DMS53 treated with DMSO at 0.1 percent for 48 hours (cell line): ENCODE results near the gene HILPDA.
"Not testable (repeated sequence)": the region's sequence is repeated elsewhere in the genome, so short reads cannot be mapped to it uniquely, and the experiment has no call there.

ENCODE experiments used
- DNase-seq: peaks from one replicate; lab custom pipeline; 2025; ENCODE audit not compliant: unreplicated experiment; lab: John Stamatoyannopoulos, UW

Gene HILPDA

DNA sequence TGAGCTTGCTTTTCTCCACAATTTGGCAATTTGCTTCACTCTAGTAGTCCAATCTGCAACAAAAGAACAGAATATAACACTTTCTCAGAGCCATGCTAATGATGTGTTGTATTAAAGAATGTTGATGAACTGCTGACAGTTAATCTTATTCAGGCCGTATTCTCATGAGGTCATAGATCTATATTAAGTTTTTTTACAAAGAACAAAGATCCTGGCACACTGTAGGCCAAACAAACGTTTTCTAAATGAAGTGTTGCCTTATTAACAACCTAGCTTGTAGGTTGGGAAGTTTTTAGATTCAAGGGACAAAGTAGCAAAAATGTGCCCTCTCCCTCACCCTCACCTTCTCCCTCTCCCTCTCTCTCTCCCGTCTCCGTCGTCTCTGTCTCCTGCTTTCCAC, 6.8 kb downstream of the HILPDA start:
- no peak for DNase-seq

DNA sequence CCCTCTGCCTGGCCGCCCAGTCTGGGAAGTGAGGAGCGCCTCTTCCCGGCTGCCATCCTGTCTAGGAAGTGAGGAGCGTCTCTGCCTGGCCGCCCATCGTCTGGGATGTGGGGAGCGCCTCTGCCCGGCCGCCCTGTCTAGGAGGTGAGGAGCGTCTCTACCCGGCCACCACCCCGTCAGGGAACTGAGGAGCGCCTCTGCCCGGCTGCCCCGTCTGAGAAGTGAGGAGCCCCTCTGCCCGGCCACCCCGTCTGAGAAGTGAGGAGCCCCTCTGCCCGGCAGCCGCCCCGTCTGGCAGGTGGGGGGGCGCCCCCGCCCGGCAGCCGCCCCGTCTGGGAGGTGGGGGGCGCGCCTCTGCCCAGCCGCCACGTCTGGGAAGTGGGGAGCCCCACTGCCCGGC, 7.7 kb downstream of the HILPDA start:
- not testable (repeated sequence) for DNase-seq

DNA sequence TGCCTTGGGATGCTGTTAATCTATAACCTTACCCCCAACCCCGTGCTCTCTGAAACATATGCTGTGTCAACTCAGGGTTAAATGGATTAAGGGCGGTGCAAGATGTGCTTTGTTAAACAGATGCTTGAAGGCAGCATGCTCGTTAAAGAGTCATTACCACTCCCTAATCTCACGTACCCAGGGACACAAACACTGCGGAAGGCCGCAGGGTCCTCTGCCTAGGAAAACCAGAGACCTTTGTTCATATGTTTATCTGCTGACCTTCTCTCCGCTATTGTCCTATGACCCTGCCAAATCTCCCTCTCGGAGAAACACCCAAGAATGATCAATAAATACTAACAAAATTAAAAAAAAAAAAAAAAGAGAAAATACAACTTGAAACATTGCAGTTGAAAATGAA, 8.3 kb downstream of the HILPDA start:
- DNase-seq: not testable (repeated sequence)

DNA sequence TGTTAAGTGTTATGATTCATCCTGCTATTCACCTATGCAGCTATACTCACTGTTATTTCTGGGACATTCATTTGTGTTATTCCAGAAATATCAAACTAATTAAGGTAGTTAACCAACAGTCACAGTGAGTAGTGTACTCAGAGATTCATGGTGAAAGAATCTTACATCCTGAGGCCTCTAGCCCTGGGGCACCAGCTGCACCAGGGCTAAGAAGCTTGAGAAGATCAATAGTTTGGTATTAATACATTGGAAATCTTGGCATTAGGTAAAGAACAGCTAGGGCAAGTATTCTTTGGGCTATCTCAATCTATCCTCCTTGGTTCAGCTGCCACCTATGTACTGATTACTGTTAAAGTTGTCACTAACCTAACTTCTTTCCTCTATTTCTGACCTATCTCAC, 11.2 kb downstream of the HILPDA start:
- not testable (repeated sequence) for DNase-seq

DNA sequence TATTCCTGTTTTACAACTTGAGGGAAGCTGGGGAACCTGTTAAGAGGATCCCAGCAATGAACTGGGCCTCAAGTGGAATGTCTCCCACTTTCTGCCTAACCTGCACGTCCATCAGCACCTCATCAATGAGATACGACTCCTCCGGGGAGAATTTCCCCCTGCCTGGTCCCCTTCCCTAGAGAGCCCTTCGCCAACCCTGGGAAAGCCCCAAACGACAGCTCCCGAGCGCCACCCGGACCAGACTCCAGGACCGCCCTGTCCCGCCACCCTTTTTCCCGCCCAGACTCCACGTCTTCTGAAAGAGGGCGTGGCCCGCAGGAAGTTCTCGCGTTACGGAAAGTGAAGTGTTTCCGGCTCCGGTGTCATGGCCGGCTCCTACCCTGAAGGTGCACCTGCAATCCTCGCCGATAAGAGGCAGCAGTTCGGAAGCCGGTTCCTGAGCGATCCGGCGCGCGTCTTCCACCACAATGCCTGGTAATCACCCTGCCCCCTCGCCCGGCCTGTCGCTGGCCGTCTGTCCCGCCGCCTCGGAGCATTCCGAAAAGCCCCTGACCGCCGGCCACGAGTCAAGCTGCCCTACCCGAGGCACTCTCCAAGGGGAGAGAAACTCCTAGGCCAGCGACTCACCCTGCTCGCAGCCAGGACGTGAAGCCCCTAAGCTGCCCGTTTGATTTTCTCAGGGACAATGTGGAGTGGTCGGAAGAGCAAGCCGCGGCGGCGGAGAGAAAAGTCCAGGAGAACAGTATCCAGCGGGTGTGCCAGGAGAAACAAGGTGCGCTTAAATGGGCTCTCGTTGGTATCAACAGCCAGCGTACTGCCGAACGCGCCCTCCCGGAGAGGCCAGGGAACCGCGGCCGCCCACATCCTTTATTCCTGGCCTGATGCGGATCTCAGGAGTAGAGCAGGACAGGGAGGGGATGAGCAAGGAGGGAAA, 21.0 kb downstream of the HILPDA start, which contains the start of gene METTL2B:
TSS of gene METTL2B (plus strand) at position 347 of the 934 bp plus-strand sequence. CDS start at position 365, 18 bp downstream.
- peak; percentile 96 for DNase-seq

DNA sequence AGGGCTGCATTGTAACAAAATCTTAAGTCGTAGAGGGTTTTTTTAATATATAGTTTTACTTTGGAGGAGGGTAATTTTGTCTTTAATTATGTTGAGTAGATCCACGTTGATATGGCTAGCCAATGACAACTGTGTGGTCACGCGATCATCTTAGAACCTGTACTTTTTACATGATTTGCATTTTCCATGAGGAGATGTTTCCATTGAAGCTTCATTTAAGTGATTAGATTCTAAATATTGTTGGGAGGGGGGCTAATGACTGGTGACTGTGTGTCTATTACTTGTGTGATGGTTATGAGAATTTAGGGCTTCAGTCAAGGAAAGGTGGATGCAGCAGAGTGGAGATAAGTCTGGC, 21.6 kb downstream of the HILPDA start:
- DNase-seq: not testable (repeated sequence)

DNA sequence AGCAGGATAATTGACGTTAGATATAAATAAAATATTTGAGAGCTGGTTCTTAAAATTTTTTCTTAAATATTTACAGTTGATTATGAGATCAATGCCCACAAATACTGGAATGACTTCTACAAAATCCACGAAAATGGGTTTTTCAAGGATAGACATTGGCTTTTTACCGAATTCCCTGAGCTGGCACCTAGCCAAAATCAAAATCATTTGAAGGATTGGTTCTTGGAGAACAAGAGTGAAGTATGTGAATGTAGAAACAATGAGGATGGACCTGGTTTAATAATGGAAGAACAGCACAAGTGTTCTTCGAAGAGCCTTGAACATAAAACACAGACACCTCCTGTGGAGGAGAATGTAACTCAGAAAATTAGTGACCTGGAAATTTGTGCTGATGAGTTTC, 23.4 kb downstream of the HILPDA start:
- DNase-seq: not testable (repeated sequence)

DNA sequence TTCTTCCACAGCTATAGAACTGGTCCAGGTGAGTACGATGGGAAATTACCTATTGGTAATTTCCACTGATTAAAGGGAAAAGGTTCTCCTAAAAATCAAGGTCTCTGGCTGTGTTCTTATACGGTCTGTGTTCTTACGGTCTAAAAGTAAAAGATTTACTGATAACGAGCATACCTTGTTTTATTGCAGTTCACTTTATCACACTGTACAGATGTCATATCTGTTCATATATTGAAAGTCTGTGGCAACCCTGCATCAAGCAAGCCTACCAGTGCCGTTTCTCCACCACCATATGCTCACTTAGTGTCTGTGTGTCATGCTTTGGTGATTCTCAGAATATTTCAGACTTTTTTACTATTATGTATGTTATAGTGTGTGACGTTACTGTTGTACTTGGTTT, 32.5 kb downstream of the HILPDA start:
- DNase-seq: not testable (repeated sequence)

DNA sequence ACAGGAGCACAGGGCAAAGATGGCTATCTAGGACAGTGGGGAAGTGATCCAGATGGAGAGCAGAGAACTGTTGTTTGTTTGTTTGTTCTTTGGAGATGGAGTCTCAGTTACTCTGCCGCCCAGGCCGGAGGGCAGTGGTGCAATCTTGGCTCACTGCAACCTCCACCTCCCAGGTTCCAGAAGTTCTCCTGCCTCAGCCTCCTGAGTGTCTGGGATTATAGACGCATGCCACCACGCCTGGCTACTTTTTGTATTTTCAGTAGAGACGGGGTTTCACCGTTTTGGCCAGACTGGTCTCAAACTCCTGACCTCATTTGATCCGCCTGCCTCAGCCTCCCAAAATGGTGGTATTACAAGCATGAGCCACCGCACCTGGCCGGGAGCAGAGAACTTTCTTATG, 41.7 kb downstream of the HILPDA start:
- no peak for DNase-seq

DNA sequence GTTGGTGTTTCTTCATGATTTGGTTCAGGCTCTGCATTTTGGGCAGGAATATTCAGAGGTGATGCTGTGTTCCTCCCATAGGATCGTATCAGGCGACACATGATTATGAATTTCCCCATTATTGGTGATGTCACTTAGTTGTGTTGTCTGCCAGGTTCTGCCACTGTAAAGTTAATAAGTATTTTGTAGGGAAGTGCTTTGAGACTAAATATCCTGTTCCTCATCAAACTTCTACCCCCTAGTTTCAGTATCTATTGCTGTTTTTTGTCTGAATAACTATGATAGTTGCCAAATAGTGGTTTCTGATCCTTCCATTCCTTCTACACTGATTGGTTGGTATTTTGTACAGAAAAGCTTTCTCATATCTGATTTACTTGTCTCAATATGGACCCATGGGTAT, 49.7 kb downstream of the HILPDA start:
- DNase-seq: not testable (repeated sequence)

DNA sequence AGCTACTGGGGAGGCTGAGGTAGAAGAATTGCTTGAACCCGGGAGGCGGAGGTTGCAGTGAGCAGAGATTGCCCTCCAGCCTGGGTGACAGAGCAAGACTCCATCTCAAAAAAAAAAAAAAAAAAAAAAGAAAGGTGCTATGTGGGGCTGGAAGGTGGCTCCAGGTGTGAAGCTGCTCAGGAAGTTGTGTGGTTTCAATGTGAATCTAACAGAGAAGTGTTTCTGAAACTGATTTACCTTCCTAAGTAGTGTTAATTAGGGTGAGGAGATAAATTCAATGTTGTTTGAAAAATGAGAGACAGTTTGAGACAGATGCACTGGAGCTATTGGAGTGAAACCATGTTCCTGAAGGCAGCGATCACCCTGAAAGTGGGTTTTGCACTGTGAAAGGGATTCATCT, 51.1 kb downstream of the HILPDA start:
- not testable (repeated sequence) for DNase-seq

DNA sequence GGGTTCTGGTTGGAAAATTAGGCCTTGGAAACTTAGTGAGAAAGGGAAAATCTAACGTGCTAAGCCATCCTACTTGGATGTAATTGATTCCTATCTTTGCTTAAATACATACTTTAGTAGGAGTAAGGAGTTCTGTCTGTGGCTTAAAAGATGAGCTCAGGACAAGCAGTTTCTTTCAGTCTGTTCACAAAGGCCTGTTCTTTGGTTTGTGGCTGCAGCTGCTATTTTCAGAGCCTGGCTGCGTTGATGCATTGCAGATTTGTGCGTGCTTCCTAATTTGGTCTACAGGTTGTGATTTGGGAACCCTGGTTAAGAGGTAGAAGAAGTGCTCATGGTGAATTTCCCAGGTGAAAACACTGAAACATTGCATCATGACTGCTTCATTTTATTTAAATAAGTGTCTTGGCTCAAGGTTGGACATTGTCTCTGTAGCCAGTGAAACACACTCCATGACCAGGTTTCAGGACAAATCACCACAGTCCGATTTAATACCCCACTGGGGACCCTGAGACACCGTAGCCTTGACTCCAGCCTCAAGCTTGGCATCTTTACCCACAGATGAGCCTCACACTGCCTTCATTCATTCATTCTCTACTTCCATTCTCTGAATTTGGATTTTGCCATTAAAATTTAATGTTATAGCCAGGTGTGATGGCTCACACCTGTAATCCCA, 51.8 kb downstream of the HILPDA start:
- DNase-seq: not testable (repeated sequence)
